Dendritic cell treated with granulocyte-macrophage colony-stimulating factor and Interleukin-4, amounts not matched to agents 40 ng/mL and 50 ng/mL, for 4 days (primary cell): ENCODE results near the gene TLCD3B.

ENCODE experiments used
- H3K27ac Mint-ChIP-seq: one replicate; pipeline ENCODE4 v1.8.0; 2022; ENCODE audit warnings: mild to moderate bottlenecking, mixed read lengths
- H3K27me3 Mint-ChIP-seq: one replicate; pipeline ENCODE4 v1.8.0; 2022; ENCODE audit warnings: mild to moderate bottlenecking, mixed read lengths
- H3K36me3 Mint-ChIP-seq: one replicate; pipeline ENCODE4 v1.8.0; 2022; ENCODE audit warnings: low read depth, mixed read lengths
- H3K4me1 Mint-ChIP-seq: one replicate; pipeline ENCODE4 v1.8.0; 2022; ENCODE audit warnings: low read depth, mixed read lengths
- H3K4me3 Mint-ChIP-seq: one replicate; pipeline ENCODE4 v1.8.0; 2022; ENCODE audit warnings: mild to moderate bottlenecking, moderate library complexity, mixed read lengths
- H3K9me3 Mint-ChIP-seq: one replicate; pipeline ENCODE4 v1.8.0; 2022; ENCODE audit warnings: mixed read lengths
- intact Hi-C: fragments of 100-400 bp; cut with micrococcal nuclease; formaldehyde crosslinking; loops from one replicate; pipeline ENCODE4 v1.15.0; 2022

The TLCD3B gene

GRCh38 chr16:30030841-30031413, at the start of gene TLCD3B:
TSS of gene TLCD3B (minus strand) at chr16:30031271. CDS start at chr16:30030527, 744 bp downstream.
- Mint-ChIP-seq H3K27me3 (peaks cover 93% of the 10 kb centered on the region), H3K27ac (peak within 1 kb of the TSS; percentile 14), H3K9me3 (no peaks in the 10 kb centered on the region), H3K4me1 (peaks cover 23% of the 10 kb centered on the region), H3K4me3 (no peak within 1 kb of the TSS), H3K36me3 (no peaks in the 10 kb centered on the region)
- intact Hi-C loops, result no loop called here

DNA sequence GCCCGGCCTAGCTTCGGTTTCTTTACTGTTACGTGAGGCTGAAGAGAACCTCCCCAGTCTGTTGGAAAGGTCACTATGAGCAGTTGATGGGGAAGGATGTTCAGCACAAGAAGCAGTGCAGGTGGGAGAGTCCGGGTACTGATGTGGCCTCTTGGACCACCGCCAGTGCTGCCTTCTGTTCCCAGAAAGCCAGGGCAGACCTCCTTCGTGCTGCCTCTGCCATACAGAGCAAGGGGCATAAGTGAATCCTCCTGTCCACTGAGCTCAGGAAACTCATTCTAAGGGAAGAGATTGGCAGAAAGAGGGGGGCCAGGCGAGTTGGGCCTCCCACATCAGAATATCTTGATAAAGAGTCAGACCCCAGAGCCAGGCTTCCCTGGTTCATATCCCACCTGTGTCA, 48.4 kb upstream of the TLCD3B start:
- Mint-ChIP-seq H3K4me1 (peaks cover 55% of the 10 kb centered on the region), H3K9me3 (no peaks in the 10 kb centered on the region), H3K27ac (no peak overlapping the region), H3K4me3 (no peak overlapping the region), H3K27me3 (no peaks in the 10 kb centered on the region), H3K36me3 (peaks cover 92% of the 10 kb centered on the region)
- intact Hi-C loops, result no loop called here

GRCh38 chr16:30078744-30079143, 47.7 kb upstream of the TLCD3B start:
- intact Hi-C loops, result no loop called here

GRCh38 chr16:30077656-30078055, 46.6 kb upstream of the TLCD3B start:
- Mint-ChIP-seq H3K4me1 (peaks cover 38% of the 10 kb centered on the region), H3K36me3 (peaks cover 90% of the 10 kb centered on the region), H3K4me3 (no peak overlapping the region), H3K27me3 (no peaks in the 10 kb centered on the region), H3K27ac (peak overlapping the region; percentile 86), H3K9me3 (no peaks in the 10 kb centered on the region)
- intact Hi-C loops, result no loop called here

More at GRCh38 chr16:30078744-30079143, 47.7 kb upstream of the TLCD3B start:
- Mint-ChIP-seq H3K36me3 (peaks cover 90% of the 10 kb centered on the region), H3K4me3 (no peak overlapping the region), H3K4me1 (peaks cover 49% of the 10 kb centered on the region), H3K27me3 (no peaks in the 10 kb centered on the region), H3K27ac (no peak overlapping the region), H3K9me3 (no peaks in the 10 kb centered on the region)

DNA sequence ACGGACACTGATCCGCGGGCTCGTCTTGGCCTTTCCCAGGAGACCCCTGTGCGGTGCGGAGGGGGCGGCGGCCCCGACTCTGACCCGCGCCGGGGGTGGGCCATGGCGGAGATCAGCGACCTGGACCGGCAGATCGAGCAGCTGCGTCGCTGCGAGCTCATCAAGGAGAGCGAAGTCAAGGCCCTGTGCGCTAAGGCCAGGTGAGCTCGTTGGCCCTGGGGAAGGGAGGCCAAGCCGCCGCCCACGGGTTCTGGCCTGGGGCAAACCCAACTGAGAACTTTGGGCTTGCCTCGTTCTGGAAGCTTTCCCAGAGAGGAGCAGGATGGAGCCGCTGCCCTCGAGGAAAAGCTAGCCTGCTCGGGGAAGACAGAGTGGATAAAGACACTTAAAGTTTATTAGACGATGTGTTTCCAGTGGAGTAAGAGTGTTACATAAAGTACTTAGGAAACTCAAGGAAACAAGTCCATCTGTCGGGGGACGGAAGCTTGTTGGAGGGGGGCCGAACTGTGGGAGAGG, 45.3 kb upstream of the TLCD3B start:
- Mint-ChIP-seq H3K36me3 (peaks cover 90% of the 10 kb centered on the region), H3K27ac (peak overlapping the region; percentile 86), H3K4me3 (peak overlapping the region; percentile 88), H3K9me3 (no peaks in the 10 kb centered on the region), H3K27me3 (no peaks in the 10 kb centered on the region), H3K4me1 (peaks cover 34% of the 10 kb centered on the region)
- intact Hi-C loops, result no loop called here

DNA sequence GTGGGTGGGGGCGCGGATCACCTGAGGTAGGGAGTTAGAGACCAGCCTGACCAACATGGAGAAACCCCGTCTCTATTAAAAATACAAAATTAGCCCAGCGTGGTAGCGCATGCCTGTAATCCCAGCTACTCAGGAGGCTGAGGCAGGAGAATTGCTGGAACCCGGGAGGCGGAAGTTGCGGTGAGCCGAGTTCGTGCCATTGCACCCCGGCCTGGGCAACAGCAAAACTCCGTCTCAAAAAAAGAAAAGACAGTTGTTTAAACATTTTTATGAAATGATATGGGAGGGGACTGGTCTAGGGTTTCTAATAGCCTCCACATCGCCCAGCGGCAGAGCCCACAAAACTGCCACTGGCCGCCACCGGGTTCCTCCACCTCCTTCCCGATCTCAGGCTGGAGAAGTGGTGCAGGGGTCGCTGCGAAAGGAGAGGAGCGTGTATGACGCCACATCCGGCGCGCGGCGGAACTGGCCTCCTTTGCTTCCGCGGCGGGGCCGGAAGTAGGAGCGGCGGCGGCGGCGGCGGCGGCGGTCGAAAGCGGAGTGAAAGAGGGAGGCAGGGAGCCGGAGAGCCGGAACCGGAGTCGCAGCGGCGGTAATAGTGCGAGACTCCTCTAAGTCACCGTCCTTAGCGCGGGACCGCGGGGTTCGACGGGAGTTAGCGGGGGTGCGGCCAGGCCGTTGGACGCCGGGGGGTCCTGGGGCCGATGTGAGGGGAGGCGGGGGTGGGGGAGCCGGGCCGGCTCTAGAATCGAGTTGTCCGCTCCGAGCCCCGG, 44.6 kb upstream of the TLCD3B start, which contains the start of gene PPP4C:
PPP4C (plus strand) TSS at position 492 of the 773 bp plus-strand sequence. CDS start 384 bp downstream, outside the sequence.
- Mint-ChIP-seq H3K27ac (peak within 1 kb of the TSS; percentile 86), H3K36me3 (peaks cover 90% of the 10 kb centered on the region), H3K9me3 (no peaks in the 10 kb centered on the region), H3K4me3 (peak within 1 kb of the TSS; percentile 88), H3K27me3 (no peaks in the 10 kb centered on the region), H3K4me1 (peaks cover 39% of the 10 kb centered on the region)
- intact Hi-C loops, result no loop called here

GRCh38 chr16:30070490-30070889, 39.4 kb upstream of the TLCD3B start:
- Mint-ChIP-seq H3K4me1 (peaks cover 45% of the 10 kb centered on the region), H3K27ac (peak overlapping the region; percentile 15), H3K4me3 (no peak overlapping the region), H3K27me3 (no peaks in the 10 kb centered on the region), H3K9me3 (no peaks in the 10 kb centered on the region), H3K36me3 (peaks cover 92% of the 10 kb centered on the region)
- intact Hi-C loops, result no loop called here

DNA sequence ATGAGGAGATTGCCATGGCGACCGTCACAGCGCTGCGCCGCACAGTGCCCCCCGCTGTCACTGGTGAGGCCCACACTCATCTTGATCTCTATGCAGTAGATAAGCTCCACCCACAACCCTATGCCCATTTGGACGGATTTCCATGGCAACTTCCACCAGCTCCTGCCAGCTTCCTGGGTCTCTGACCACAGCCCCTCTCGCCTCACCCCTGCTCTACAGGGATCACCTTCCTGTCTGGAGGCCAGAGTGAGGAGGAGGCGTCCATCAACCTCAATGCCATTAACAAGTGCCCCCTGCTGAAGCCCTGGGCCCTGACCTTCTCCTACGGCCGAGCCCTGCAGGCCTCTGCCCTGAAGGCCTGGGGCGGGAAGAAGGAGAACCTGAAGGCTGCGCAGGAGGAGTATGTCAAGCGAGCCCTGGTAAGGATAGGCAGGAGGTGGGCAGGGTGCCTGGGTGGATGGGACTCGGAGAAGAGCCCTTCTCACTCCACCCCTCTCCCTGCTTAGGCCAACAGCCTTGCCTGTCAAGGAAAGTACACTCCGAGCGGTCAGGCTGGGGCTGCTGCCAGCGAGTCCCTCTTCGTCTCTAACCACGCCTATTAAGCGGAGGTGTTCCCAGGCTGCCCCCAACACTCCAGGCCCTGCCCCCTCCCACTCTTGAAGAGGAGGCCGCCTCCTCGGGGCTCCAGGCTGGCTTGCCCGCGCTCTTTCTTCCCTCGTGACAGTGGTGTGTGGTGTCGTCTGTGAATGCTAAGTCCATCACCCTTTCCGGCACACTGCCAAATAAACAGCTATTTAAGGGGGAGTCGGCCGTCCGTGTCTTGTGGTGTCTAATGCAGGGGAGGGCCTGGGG, 38.8 kb upstream of the TLCD3B start:
- intact Hi-C loops, result no loop called here
- Mint-ChIP-seq H3K4me3 (peak overlapping the region; percentile 44), H3K4me1 (peaks cover 50% of the 10 kb centered on the region), H3K9me3 (no peaks in the 10 kb centered on the region), H3K27me3 (no peaks in the 10 kb centered on the region), H3K36me3 (peaks cover 98% of the 10 kb centered on the region), H3K27ac (peak overlapping the region; percentile 45)

DNA sequence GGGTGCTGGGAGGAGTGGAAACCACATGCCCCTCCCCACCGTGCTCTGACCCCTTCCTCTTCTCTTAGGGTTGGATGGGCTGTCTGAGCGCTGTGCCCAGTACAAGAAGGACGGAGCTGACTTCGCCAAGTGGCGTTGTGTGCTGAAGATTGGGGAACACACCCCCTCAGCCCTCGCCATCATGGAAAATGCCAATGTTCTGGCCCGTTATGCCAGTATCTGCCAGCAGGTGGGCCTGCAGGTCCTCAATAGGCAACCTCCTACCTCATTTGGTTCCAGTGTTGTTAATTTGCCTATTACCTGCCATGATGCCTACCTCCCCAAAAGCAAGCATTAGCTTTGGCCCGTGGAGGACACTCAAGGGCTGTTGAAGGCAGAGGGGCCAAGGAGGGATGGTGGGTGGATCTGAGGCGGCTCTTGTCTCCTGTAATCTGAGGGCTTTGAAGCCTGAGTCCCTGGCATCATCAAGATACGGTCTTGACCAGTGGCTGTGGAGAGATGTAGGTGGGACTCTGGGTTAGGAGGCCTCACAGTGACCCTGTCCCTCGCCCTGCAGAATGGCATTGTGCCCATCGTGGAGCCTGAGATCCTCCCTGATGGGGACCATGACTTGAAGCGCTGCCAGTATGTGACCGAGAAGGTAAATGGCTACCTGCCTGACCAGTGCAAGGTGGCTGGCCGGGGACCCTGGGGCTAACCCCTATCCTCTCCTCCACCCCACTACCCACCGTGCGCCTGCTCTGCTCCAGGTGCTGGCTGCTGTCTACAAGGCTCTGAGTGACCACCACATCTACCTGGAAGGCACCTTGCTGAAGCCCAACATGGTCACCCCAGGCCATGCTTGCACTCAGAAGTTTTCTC, 37.9 kb upstream of the TLCD3B start:
- intact Hi-C loops, result no loop called here
- peaks cover 50% of the 10 kb centered on the region for H3K4me1 Mint-ChIP-seq
- peaks cover 100% of the 10 kb centered on the region for H3K36me3 Mint-ChIP-seq
- peak overlapping the region; percentile 44 for H3K4me3 Mint-ChIP-seq
- no peaks in the 10 kb centered on the region for H3K27me3 Mint-ChIP-seq
- H3K27ac Mint-ChIP-seq, result peak overlapping the region; percentile 60
- H3K9me3 Mint-ChIP-seq, result no peaks in the 10 kb centered on the region

- Mint-ChIP-seq H3K4me3 (peak overlapping the region; percentile 30), H3K4me1 (peaks cover 57% of the 10 kb centered on the region), H3K27ac (peak overlapping the region; percentile 60), H3K36me3 (peaks cover 98% of the 10 kb centered on the region), H3K9me3 (no peaks in the 10 kb centered on the region), H3K27me3 (no peaks in the 10 kb centered on the region)
- intact Hi-C loops, result no loop called here
These were observed 37.3 kb upstream of the TLCD3B start for GRCh38 chr16:30068333-30068732.

- H3K27ac Mint-ChIP-seq, result peak overlapping the region; percentile 99
- H3K36me3 Mint-ChIP-seq, result peaks cover 90% of the 10 kb centered on the region
- H3K9me3 Mint-ChIP-seq, result no peaks in the 10 kb centered on the region
- peak overlapping the region; percentile 95 for H3K4me3 Mint-ChIP-seq
- intact Hi-C loops, result no loop called here
- no peaks in the 10 kb centered on the region for H3K27me3 Mint-ChIP-seq
- peaks cover 59% of the 10 kb centered on the region for H3K4me1 Mint-ChIP-seq
These were observed 36.5 kb upstream of the TLCD3B start for GRCh38 chr16:30067584-30067916.

DNA sequence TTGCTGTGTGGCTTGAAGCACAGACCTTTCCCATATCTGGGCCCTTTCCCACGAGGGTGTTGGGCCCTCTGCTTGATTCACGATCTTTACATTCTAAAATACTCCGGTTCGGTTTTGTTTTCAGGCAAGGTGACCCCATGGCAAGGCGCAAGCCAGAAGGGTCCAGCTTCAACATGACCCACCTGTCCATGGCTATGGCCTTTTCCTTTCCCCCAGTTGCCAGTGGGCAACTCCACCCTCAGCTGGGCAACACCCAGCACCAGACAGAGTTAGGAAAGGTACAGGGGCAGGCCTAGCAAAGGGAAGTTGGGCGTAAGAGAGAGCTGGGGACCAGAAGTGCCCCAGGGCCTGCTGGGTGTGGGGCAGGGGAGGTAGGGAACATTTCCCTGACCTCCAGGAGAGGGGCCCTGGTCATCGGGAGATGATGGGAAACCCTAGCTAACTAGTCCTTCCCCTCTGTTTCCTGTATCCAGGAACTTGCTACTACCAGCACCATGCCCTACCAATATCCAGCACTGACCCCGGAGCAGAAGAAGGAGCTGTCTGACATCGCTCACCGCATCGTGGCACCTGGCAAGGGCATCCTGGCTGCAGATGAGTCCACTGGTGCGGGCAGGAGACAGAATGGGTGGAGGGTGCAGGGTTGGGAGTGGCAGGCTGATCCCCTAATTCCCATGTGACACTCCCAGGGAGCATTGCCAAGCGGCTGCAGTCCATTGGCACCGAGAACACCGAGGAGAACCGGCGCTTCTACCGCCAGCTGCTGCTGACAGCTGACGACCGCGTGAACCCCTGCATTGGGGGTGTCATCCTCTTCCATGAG, 35.9 kb upstream of the TLCD3B start:
- no peaks in the 10 kb centered on the region for H3K27me3 Mint-ChIP-seq
- H3K9me3 Mint-ChIP-seq, result no peaks in the 10 kb centered on the region
- H3K27ac Mint-ChIP-seq, result peak overlapping the region; percentile 99
- H3K4me1 Mint-ChIP-seq, result peaks cover 59% of the 10 kb centered on the region
- peaks cover 84% of the 10 kb centered on the region for H3K36me3 Mint-ChIP-seq
- intact Hi-C loops, result no loop called here
- H3K4me3 Mint-ChIP-seq, result peak overlapping the region; percentile 95
